Small intestine (tissue), 7 donors: Measurements from ENCODE around the gene TERC. TPM values are rescaled to one million over a fixed set of nuclear protein-coding genes. Genes with fewer than 3 reads are reported as not detected.

Experiments used
- DNase-seq, 2 donors: peaks; one replicate each; pipeline versions ENCODE4 v3.0.0 to v3.0.0-alpha.2; 2013
- FAIRE-seq: peaks from 2 replicates; lab custom pipeline; 2012; peaks lifted over from hg19 to GRCh38; lab: Jason Lieb, UNC
- H3K27ac ChIP-seq, 3 donors: one replicate each; pipeline ENCODE4 v1.5.1; 2013; ENCODE audit warnings: low read length in 2 of 3, mild to moderate bottlenecking in 2 of 3, control low read depth in 1 of 3, inconsistent platforms in 1 of 3, low read depth in 1 of 3, moderate library complexity in 1 of 3
- H3K27me3 ChIP-seq, 3 donors: one replicate each; pipeline ENCODE4 v1.6.1; 2013; ENCODE audit warnings: low read length in 3 of 3, inconsistent platforms in 1 of 3; ENCODE audit not compliant: control insufficient read depth in 3 of 3, insufficient read depth in 3 of 3
- H3K36me3 ChIP-seq, 3 donors: one replicate each; pipeline ENCODE4 v1.6.1; 2013; ENCODE audit warnings: low read length in 3 of 3, inconsistent platforms in 1 of 3, low read depth in 1 of 3, mild to moderate bottlenecking in 1 of 3, moderate library complexity in 1 of 3; ENCODE audit not compliant: control insufficient read depth in 3 of 3, insufficient read depth in 2 of 3
- H3K4me1 ChIP-seq, 3 donors: one replicate each; pipeline ENCODE4 v1.6.1; 2013; ENCODE audit warnings: low read length in 2 of 3, inconsistent platforms in 1 of 3, low read depth in 1 of 3, mild to moderate bottlenecking in 1 of 3, moderate library complexity in 1 of 3; ENCODE audit not compliant: control insufficient read depth in 3 of 3, insufficient read depth in 2 of 3
- H3K4me3 ChIP-seq, 3 donors: one replicate each; pipeline ENCODE4 v1.5.1; 2013; ENCODE audit warnings: low read length in 3 of 3, control low read depth in 1 of 3, inconsistent platforms in 1 of 3, low read depth in 1 of 3, mild to moderate bottlenecking in 1 of 3, moderate library complexity in 1 of 3
- H3K9me3 ChIP-seq, 2 donors: one replicate each; pipeline ENCODE4 v1.6.1; 2013; ENCODE audit warnings: low read depth in 1 of 2, low read length in 1 of 2; ENCODE audit not compliant: control insufficient read depth in 2 of 2, insufficient read depth in 1 of 2
- WGBS, 3 donors: extraction: QIAGEN DNeasy Blood & Tissue Kit; methylation state at CpG; one replicate each; pipeline ENCODE4 v1.1.7; 2013; 5-methylcytosine and 5-hydroxymethylcytosine counted together
- polyA plus RNA-seq, 4 donors: library from polyadenylated mRNA; stranded (reverse) in 3 of 4; unstranded in 1 of 4; fragments of 200-250 nt in 3 of 4; fragments of 120-200 nt in 1 of 4; gene quantifications; one replicate each; pipeline versions ENCODE4 v1.2.1 to v1.2.3, GENCODE V29; 2013
- donor health status: healthy with polysubstance abuse.
- donor health status: control.
- donor health status: control.
- donor health status: Bipolar disorder and iron deficiency.
- donor health status: healthy.

TERC gene
- polyA plus RNA-seq, 4 donors, result 0.48 to 0.87 TPM; not detected in 2

- H3K4me1 ChIP-seq, result no peaks in the 10 kb centered on the region
- DNase-seq, result no peak
- H3K27me3 ChIP-seq, result no peaks in the 10 kb centered on the region
- WGBS, 3 donors, result 96 to 100% (median 100%) methylated on average over 1 of the region's 1 CpG
- no peaks in the 10 kb centered on the region for H3K9me3 ChIP-seq
- H3K36me3 ChIP-seq, result peaks cover 0 to 4% (median 3%) of the 10 kb centered on the region in 3 donors
- FAIRE-seq, result no peak
- H3K4me3 ChIP-seq, result no peak overlapping the region
- no peak overlapping the region for H3K27ac ChIP-seq
Measured at GRCh38 chr3:169792359-169792758, 27.5 kb upstream of the TERC start.

GRCh38 chr3:169790687-169791429, 26.0 kb upstream of the TERC start:
- H3K36me3 ChIP-seq, result peaks cover 0 to 9% (median 4%) of the 10 kb centered on the region in 3 donors
- H3K4me1 ChIP-seq, result no peaks in the 10 kb centered on the region
- H3K4me3 ChIP-seq, result no peak overlapping the region
- peak in 1 of 2 donors; percentile 11 for DNase-seq
- no peaks in the 10 kb centered on the region for H3K9me3 ChIP-seq
- no peak overlapping the region for H3K27ac ChIP-seq
- 87 to 90% (median 88%) methylated on average over 4 of the region's 4 CpGs for WGBS, 3 donors
- FAIRE-seq, result no peak
- no peaks in the 10 kb centered on the region for H3K27me3 ChIP-seq

- Histone ChIP-seq H3K27me3 (no peaks in the 10 kb centered on the region), H3K27ac (no peak overlapping the region), H3K4me3 (no peak overlapping the region), H3K9me3 (no peaks in the 10 kb centered on the region), H3K36me3 (peaks cover 3 to 9% (median 4%) of the 10 kb centered on the region in 3 donors), H3K4me1 (no peaks in the 10 kb centered on the region)
- no peak for DNase-seq
- no peak for FAIRE-seq
Measured at GRCh38 chr3:169790219-169790618, 25.4 kb upstream of the TERC start.

GRCh38 chr3:169787791-169788190, 22.9 kb upstream of the TERC start:
- no peaks in the 10 kb centered on the region for H3K9me3 ChIP-seq
- no peaks in the 10 kb centered on the region for H3K27me3 ChIP-seq
- no peaks in the 10 kb centered on the region for H3K4me1 ChIP-seq
- H3K4me3 ChIP-seq, result no peak overlapping the region
- no peak for DNase-seq
- no peak overlapping the region for H3K27ac ChIP-seq
- H3K36me3 ChIP-seq, result peaks cover 3 to 11% (median 4%) of the 10 kb centered on the region in 3 donors
- FAIRE-seq, result no peak
- 84 to 86% (median 85%) methylated on average over 1 of the region's 1 CpG for WGBS, 3 donors

GRCh38 chr3:169787120-169787519, 22.3 kb upstream of the TERC start:
- DNase-seq (no peak), FAIRE-seq (no peak)
- Histone ChIP-seq H3K27ac (no peak overlapping the region), H3K27me3 (no peaks in the 10 kb centered on the region), H3K36me3 (peaks cover 3 to 10% (median 4%) of the 10 kb centered on the region in 3 donors), H3K4me3 (no peak overlapping the region), H3K9me3 (no peaks in the 10 kb centered on the region), H3K4me1 (no peaks in the 10 kb centered on the region)
- 96 to 98% (median 97%) methylated on average over 4 of the region's 4 CpGs for WGBS, 3 donors

- no peak overlapping the region for H3K27ac ChIP-seq
- WGBS, 3 donors, result 75 to 81% (median 79%) methylated on average over 4 of the region's 4 CpGs
- H3K9me3 ChIP-seq, result no peaks in the 10 kb centered on the region
- peaks cover 13 to 22% (median 17%) of the 10 kb centered on the region in 3 donors for H3K36me3 ChIP-seq
- no peak overlapping the region for H3K4me3 ChIP-seq
- H3K27me3 ChIP-seq, result no peaks in the 10 kb centered on the region
- H3K4me1 ChIP-seq, result no peaks in the 10 kb centered on the region
- no peak for DNase-seq
- FAIRE-seq, result no peak
Measured at GRCh38 chr3:169781209-169781855, 16.5 kb upstream of the TERC start.

- WGBS, 3 donors, result 55 to 63% (median 58%) methylated on average over 2 of the region's 2 CpGs
- Histone ChIP-seq H3K27me3 (no peaks in the 10 kb centered on the region), H3K9me3 (no peaks in the 10 kb centered on the region), H3K4me1 (no peaks in the 10 kb centered on the region), H3K4me3 (no peak overlapping the region), H3K27ac (no peak overlapping the region), H3K36me3 (peaks cover 13 to 18% (median 17%) of the 10 kb centered on the region in 3 donors)
- DNase-seq (peak in 1 of 2 donors; percentile 19), FAIRE-seq (no peak)
Measured at GRCh38 chr3:169780742-169781141, 15.9 kb upstream of the TERC start.

GRCh38 chr3:169777822-169778221, 13.0 kb upstream of the TERC start:
- Histone ChIP-seq H3K4me1 (peaks cover 0 to 6% (median 4%) of the 10 kb centered on the region in 3 donors), H3K9me3 (no peaks in the 10 kb centered on the region), H3K4me3 (no peak overlapping the region), H3K27ac (no peak overlapping the region), H3K27me3 (no peaks in the 10 kb centered on the region), H3K36me3 (peaks cover 13 to 18% (median 14%) of the 10 kb centered on the region in 3 donors)
- DNase-seq (no peak), FAIRE-seq (no peak)
- WGBS, 3 donors, result 73 to 89% (median 84%) methylated on average over 4 of the region's 4 CpGs
